Epithelial cell of esophagus (primary cell): Measurements from ENCODE around the gene RPL28.

Experiments used
- DNase-seq: peaks from one replicate; pipeline ENCODE4 v3.0.0; 2010; ENCODE audit warnings: low read depth
- H3K4me3 ChIP-seq: 2 replicates; pipeline ENCODE4 v1.5.1; 2011; ENCODE audit warnings: mild to moderate bottlenecking, low read length, control low read depth
- TF ChIP-seq, protein P1 (sequence below): IDR thresholded peaks from 2 replicates; pipeline ENCODE4 v1.5.1; 2011; ENCODE audit warnings: low read depth, mild to moderate bottlenecking, low read length, control low read depth, inconsistent platforms; ENCODE audit not compliant: insufficient read depth; ENCODE audit errors: missing control alignments

Gene RPL28

DNA sequence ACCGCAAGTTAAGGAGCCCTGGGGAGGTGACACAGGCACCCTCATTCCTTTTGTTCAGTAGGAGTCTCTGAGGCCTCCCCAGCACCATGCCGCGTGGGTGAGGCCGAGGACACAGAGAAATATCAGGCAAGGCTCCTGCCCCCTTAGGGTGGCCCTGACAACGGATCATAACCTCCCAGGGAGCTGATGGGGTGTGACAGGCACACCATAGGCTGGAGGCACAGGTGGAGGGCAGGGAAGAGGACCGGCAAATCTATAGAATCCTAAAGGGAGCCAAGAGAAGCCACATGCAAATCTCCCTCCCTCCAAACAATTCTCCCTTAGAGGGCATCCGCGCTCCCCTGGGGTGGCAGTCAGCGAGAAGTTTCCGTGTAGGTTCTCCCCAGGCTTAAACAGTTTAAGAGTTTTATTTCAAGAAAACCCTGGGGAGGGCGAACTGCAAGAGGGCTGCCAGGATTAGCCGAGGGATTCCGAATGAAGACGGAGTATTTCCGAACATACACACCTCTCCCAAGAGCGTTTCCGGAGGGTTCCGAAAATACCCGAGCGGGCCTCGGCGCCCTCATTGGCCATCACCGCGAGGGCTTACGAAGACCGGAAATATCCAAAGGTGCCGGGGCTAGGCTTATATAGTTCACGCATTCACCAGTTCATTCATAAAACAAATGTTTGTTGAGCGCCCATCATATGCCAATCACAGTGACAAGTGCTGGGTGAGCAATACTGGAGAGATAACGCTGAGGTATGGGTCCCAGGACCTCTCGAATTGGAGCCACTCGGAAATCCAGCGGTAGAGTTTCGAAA, 610 bp upstream of the RPL28 start:
- peak overlapping the region; percentile 99 for H3K4me3 ChIP-seq
- peak; percentile 97 for DNase-seq
- TF ChIP-seq, protein P1, sequence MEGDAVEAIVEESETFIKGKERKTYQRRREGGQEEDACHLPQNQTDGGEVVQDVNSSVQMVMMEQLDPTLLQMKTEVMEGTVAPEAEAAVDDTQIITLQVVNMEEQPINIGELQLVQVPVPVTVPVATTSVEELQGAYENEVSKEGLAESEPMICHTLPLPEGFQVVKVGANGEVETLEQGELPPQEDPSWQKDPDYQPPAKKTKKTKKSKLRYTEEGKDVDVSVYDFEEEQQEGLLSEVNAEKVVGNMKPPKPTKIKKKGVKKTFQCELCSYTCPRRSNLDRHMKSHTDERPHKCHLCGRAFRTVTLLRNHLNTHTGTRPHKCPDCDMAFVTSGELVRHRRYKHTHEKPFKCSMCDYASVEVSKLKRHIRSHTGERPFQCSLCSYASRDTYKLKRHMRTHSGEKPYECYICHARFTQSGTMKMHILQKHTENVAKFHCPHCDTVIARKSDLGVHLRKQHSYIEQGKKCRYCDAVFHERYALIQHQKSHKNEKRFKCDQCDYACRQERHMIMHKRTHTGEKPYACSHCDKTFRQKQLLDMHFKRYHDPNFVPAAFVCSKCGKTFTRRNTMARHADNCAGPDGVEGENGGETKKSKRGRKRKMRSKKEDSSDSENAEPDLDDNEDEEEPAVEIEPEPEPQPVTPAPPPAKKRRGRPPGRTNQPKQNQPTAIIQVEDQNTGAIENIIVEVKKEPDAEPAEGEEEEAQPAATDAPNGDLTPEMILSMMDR: no peak

- TF ChIP-seq, protein P1: no peak
- peak overlapping the region; percentile 99 for H3K4me3 ChIP-seq
- peak; percentile 38 for DNase-seq
These were observed 800 bp downstream of the RPL28 start for GRCh38 chr19:55386493-55386971.

- TF ChIP-seq, protein P1: no peak
- DNase-seq: no peak
- H3K4me3 ChIP-seq: peak overlapping the region; percentile 99
These were observed 2.2 kb downstream of the RPL28 start for GRCh38 chr19:55387736-55388497.

- DNase-seq: no peak
- no peak overlapping the region for H3K4me3 ChIP-seq
- TF ChIP-seq, protein P1: no peak
These were observed 3.9 kb downstream of the RPL28 start for GRCh38 chr19:55389386-55390317.

GRCh38 chr19:55390461-55390880, 4.7 kb downstream of the RPL28 start:
- no peak for DNase-seq
- no peak overlapping the region for H3K4me3 ChIP-seq
- TF ChIP-seq, protein P1: no peak

GRCh38 chr19:55391191-55391670, 5.5 kb downstream of the RPL28 start:
- DNase-seq: peak; percentile 44
- no peak overlapping the region for H3K4me3 ChIP-seq
- TF ChIP-seq, protein P1: no peak
